Panc1 (cell line): ENCODE measurements around the gene MS4A13. TPM values are rescaled to one million over a fixed set of nuclear protein-coding genes. Genes with fewer than 3 reads are reported as not detected.
A peak's percentile ranks its signal among the peaks of the same experiment; 100 is the strongest.

Source experiments
- ATAC-seq: fragments of 200-7000 bp; cut with Tn5 transposase; 2 replicates; pipeline ENCODE4 v1.9.1; 2020; ENCODE audit warnings: mild to moderate bottlenecking, moderate library complexity
- BruUV-seq: library from RNA; stranded (reverse); fragments of 400-500 nt; replicated peaks from 2 replicates; lab custom pipeline; 2021; lab: Mats Ljungman, UMichigan
- CTCF ChIA-PET: fragments of 300-600 bp; sonication (Branson Sonifier 250); formaldehyde crosslinking; loops from one replicate; lab custom pipeline; 2022; ENCODE audit warnings: antibody characterized with exemption; lab: Charles Lee
- POLR2A ChIA-PET: fragments of 300-600 bp; sonication (Branson Sonifier 250); formaldehyde crosslinking; loops from one replicate; lab custom pipeline; 2022; ENCODE audit warnings: antibody characterized with exemption; lab: Charles Lee
- DNase-seq: peaks from one replicate; pipeline ENCODE4 v3.0.0-alpha.2; 2010; ENCODE audit warnings: low read depth, low spot score
- H3K27ac ChIP-seq: 2 replicates; pipeline ENCODE4 v1.5.1; 2011; ENCODE audit warnings: mild to moderate bottlenecking, low read length, inconsistent platforms
- H3K27me3 ChIP-seq: fragments of 200-500 bp; sonication (Bioruptor generic); 2 replicates; pipeline ENCODE4 v1.6.0; 2014; ENCODE audit warnings: low read length, inconsistent platforms; ENCODE audit not compliant: control insufficient read depth, insufficient read depth
- H3K36me3 ChIP-seq: fragments of 200-500 bp; sonication (Bioruptor generic); 2 replicates; pipeline ENCODE4 v1.5.1; 2014; ENCODE audit warnings: inconsistent platforms, mild to moderate bottlenecking, low read length, moderate library complexity; ENCODE audit not compliant: control insufficient read depth, insufficient read depth
- H3K4me1 ChIP-seq: 2 replicates; pipeline ENCODE4 v1.5.1; 2011; ENCODE audit warnings: inconsistent platforms, mild to moderate bottlenecking, low read length, moderate library complexity; ENCODE audit not compliant: control insufficient read depth, insufficient read depth
- H3K4me3 ChIP-seq, 2 experiments: 2 replicates each; pipeline ENCODE4 v1.5.1; 2011 to 2012; ENCODE audit warnings: low read depth in 2 of 2, low read length in 2 of 2, mild to moderate bottlenecking in 2 of 2, inconsistent platforms in 1 of 2, moderate library complexity in 1 of 2
- H3K9me3 ChIP-seq: fragments of 200-500 bp; sonication (Bioruptor generic); 2 replicates; pipeline ENCODE4 v1.5.1; 2014; ENCODE audit warnings: low read depth, mild to moderate bottlenecking, inconsistent platforms, low read length, moderate library complexity; ENCODE audit not compliant: control insufficient read depth, insufficient read depth
- CTCF ChIP-seq: fragments of 450-650 bp; IDR thresholded peaks from 2 replicates; pipeline ENCODE4 v1.5.1; 2017; ENCODE audit warnings: mild to moderate bottlenecking
- POLR2AphosphoS5 ChIP-seq: IDR thresholded peaks from 2 replicates; pipeline ENCODE4 v1.6.1; 2012; ENCODE audit warnings: mild to moderate bottlenecking, low read depth, low read length, moderate library complexity
- REST ChIP-seq, 2 experiments: IDR thresholded peaks; 2 replicates each; pipeline ENCODE4 v1.6.1; 2011 to 2012; ENCODE audit warnings: low read depth in 2 of 2, control low read depth in 1 of 2, low read length in 1 of 2, mild to moderate bottlenecking in 1 of 2, moderate library complexity in 1 of 2; ENCODE audit not compliant: insufficient read depth in 1 of 2
- SIN3A ChIP-seq: IDR thresholded peaks from 2 replicates; pipeline ENCODE4 v1.6.1; 2012; ENCODE audit warnings: low read depth, mild to moderate bottlenecking, low read length, moderate library complexity, borderline replicate concordance; ENCODE audit not compliant: insufficient read depth
- TCF7L2 ChIP-seq: IDR thresholded peaks from 2 replicates; pipeline ENCODE4 v1.6.1; 2011; ENCODE audit warnings: mild to moderate bottlenecking, low read depth, low read length, inconsistent platforms
- in situ Hi-C: cut with HindIII; loops from 2 replicates; pipeline ENCODE4 v1.10.0; 2016; ENCODE audit warnings: low sequenced_read_pairs, low pct_unique_long_range_greater_than_20kb
- intact Hi-C: fragments of 100-400 bp; cut with micrococcal nuclease; formaldehyde crosslinking; loops from one replicate; pipeline ENCODE4 v1.10.0; 2022; ENCODE audit not compliant: unreplicated experiment
- total RNA-seq: library from RNA; stranded (reverse); gene quantifications from one replicate; pipeline ENCODE4 v1.2.1, GENCODE V29; 2021; ENCODE audit not compliant: unreplicated experiment

MS4A13 gene
- total RNA-seq, 1 experiment from 2014 or later, result not detected

- Histone ChIP-seq H3K9me3 (no peaks in the 10 kb centered on the region), H3K36me3 (no peaks in the 10 kb centered on the region), H3K4me1 (no peaks in the 10 kb centered on the region), H3K27ac (no peak overlapping the region), H3K27me3 (no peaks in the 10 kb centered on the region), H3K4me3 (no peak overlapping the region)
- POLR2A ChIA-PET, result no interaction called here
- intact Hi-C loops (no loop called here), in situ Hi-C loops (no loop called here)
- ATAC-seq (no peak), DNase-seq (no peak)
- BruUV-seq, result no TSS peak
- TF ChIP-seq CTCF, result no peak
- TF ChIP-seq REST (IDR thresholded peaks at IDR 0.05; ENCODE audit: insufficient read depth in 1 of 2, low read depth in 2 of 2, low read length in 1 of 2), result no peak
- no peak for TF ChIP-seq SIN3A
- no peak for TF ChIP-seq POLR2AphosphoS5
- no peak for TF ChIP-seq TCF7L2
- CTCF ChIA-PET, result no interaction called here
Observed at GRCh38 chr11:60570970-60571369, 55.8 kb downstream of the MS4A13 start.

GRCh38 chr11:60589611-60590010, 74.4 kb downstream of the MS4A13 start:
- Histone ChIP-seq H3K4me3 (no peak overlapping the region), H3K27me3 (no peaks in the 10 kb centered on the region), H3K27ac (no peak overlapping the region), H3K36me3 (no peaks in the 10 kb centered on the region), H3K4me1 (no peaks in the 10 kb centered on the region), H3K9me3 (no peaks in the 10 kb centered on the region)
- ChIA-PET CTCF (no interaction called here), POLR2A (no interaction called here)
- BruUV-seq, result no TSS peak
- ATAC-seq, result no peak
- TF ChIP-seq POLR2AphosphoS5 (no peak), CTCF (peak; percentile 53; the same call in 1 of the 2 replicates)
- DNase-seq, result no peak
- intact Hi-C loops, result no loop called here
- in situ Hi-C loops, result no loop called here

Other genes starting within 250 kb of the MS4A13 start
- not detected for gene MS4A4A, start 234.7 kb upstream of the MS4A13 start, total RNA-seq
- not detected for gene MS4A6E, start 188.1 kb upstream of the MS4A13 start, total RNA-seq
- gene MS4A7, start 136.9 kb upstream of the MS4A13 start, total RNA-seq, result 0.23 TPM
- gene MS4A14, start 118.9 kb upstream of the MS4A13 start, total RNA-seq, result not detected
- not detected for gene MS4A5, start 85.8 kb upstream of the MS4A13 start, total RNA-seq
- gene MS4A1, start 59.5 kb upstream of the MS4A13 start, total RNA-seq, result 0.59 TPM
- not detected for gene MS4A12, start 22.6 kb upstream of the MS4A13 start, total RNA-seq
- gene MS4A8, start 184.2 kb downstream of the MS4A13 start, total RNA-seq, result not detected
- not detected for gene MS4A18, start 209.3 kb downstream of the MS4A13 start, total RNA-seq
- gene MS4A15, start 241.5 kb downstream of the MS4A13 start, total RNA-seq, result not detected